ENCODE results near the gene RNH1.
A peak's percentile ranks its signal among the peaks of the same experiment; 100 is the strongest.

The RNH1 gene

DNA sequence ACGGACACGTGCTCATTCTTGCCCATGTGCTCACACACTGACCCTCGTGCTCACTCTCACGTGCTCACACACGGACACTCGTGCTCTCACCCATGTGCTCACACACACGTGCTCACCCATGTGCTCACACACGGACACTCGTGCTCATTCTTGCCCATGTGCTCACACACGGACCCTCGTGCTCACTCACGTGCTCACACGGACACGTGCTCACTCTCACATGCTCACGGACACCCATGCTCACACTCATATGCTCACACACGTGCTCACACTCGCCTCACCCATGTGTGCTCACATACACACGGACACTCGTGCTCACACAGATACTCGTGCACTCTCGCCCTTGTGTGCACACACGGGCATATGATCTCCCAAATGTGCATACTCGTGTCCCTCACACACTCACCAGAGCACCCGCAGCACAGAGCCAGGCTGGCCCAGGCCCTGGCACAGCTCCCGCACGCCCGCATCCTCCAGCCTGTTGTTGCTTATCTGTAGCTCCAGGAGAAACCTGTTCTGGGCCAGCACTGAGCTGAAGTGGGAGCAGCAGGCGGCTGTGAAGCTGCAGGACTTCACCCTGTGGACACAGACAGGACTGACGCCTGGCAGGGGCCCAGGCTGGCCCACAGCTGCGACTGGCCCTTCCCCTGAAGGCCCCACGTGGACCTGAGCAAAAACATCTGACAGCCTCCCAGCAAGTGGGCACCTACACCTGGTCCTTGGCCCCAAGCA is 9.3 kb downstream of the RNH1 start:
- no peak for DNase-seq

DNA sequence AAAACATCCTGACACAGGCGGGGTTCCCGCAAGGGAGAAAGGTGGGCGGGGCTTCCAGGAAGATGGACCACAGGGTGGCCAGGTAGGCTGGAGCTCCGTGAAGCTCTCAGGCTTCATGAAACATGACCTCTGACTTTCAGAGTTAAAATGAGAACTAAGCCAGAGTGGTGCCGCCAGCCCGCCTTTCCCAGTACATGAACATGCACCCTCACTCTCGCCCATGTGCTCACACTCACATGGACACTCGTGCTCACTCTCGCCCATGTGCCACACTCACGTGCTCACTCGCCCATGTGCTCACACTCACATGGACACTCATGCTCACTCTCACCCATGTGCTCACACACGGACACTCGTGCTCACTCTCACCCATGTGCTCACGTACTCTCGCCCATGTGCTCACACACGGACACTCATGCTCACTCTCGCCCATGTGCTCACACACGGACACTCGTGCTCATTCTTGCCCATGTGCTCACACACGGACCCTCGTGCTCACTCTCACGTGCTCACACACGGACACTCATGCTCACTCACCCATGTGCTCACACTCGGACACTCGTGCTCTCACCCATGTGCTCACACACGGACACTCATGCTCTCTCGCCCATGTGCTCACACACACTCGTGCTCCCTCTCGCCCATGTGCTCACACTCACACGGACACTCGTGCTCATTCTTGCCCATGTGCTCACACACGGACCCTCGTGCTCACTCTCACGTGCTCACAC is 10.0 kb downstream of the RNH1 start:
- DNase-seq = no peak

- no peak for DNase-seq
These were observed 11.5 kb downstream of the RNH1 start for GRCh38 chr11:495537-495931.

DNA sequence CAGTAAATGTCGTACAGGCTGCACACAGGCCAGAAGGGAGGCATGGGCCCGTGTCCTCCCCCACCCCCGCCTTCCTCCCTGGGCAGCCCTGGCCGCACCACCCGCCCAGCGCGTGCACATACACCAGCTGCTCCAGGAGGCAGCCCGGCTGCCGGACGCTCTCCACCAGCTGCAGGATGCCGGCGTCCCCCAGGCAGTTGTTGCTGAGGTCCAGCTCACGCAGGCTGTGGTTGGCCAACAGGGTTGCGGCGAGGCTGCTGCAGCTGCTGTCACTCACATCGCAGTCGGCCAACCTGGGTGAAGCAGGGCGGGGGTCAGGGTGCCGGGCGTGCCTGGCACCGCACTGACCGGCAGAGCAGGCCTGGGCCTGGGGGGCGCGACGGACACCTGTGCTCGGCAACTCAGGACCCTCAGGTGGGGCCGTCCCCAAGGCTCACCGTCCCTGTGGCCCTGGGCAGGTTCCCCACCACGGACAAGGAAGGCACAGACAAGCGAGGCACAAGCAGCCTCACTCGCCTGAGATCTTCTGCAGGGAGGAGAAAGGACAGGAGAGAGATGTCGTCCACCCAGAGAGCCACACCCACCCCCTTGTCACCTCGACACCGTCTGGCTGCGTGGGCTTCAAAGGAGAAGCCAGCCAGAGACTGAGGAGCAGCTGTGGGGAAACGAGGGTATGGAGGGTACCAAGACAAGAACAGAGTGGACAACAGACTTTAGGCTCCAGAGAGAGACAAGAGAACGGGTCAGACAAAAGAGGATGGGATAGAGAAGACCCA is 12.1 kb downstream of the RNH1 start:
- no peak for DNase-seq

GRCh38 chr11:492427-493226 is 14.4 kb downstream of the RNH1 start:
- no peak for DNase-seq

GRCh38 chr11:491358-491757 is 15.7 kb downstream of the RNH1 start:
- DNase-seq = no peak

GRCh38 chr11:490930-491260 is 16.1 kb downstream of the RNH1 start:
- DNase-seq = no peak

GRCh38 chr11:490186-490929 is 16.7 kb downstream of the RNH1 start:
- DNase-seq = no peak

DNA sequence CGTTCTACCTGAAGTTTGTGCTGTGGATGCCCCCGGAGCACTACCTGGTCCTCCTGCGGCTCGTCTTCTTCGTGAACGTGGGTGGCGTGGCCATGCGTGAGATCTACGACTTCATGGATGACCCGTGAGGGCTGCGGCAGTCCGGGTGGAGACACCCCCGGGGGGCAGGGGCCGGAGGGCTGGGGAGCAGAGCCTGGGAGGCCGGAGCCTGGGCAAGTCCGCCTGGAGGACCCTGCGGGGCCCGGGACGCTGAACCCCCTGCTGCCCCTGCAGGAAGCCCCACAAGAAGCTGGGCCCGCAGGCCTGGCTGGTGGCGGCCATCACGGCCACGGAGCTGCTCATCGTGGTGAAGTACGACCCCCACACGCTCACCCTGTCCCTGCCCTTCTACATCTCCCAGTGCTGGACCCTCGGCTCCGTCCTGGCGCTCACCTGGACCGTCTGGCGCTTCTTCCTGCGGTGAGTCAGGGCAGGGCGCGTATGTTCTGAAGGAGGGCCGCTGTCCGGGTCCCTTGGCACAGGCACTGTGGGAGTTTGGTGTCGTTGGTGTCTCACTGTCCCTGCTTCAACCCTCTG is 17.3 kb downstream of the RNH1 start:
- DNase-seq = no peak

- no peak for DNase-seq
These were observed 18.1 kb downstream of the RNH1 start for GRCh38 chr11:488992-489391.

- DNase-seq = no peak
These were observed 18.5 kb downstream of the RNH1 start for GRCh38 chr11:488579-488978.

- DNase-seq = no peak
These were observed 19.0 kb downstream of the RNH1 start for GRCh38 chr11:488062-488461.

- no peak for DNase-seq
These were observed 19.4 kb downstream of the RNH1 start for GRCh38 chr11:487571-488021.

DNA sequence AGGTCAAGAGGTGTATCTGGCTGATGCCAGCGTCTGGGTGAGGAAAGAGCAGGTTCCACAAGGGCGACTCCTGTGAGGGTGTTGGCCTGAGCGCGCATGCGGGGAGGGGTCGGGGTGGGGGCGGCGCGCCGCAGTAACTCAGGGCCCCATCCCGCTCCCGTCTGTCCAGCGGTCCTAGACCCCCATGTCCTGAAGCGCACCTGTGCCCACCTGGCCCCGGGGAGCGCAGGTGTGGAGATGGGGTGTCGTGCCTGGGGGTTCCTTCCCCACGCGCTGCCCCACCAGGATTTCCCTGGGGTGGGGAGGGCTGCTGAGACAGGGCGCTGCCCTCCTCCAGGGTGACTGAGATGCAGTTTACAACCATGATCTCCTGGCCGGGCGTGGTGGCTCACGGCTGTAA is 20.9 kb downstream of the RNH1 start:
- no peak for DNase-seq

GRCh38 chr11:484616-485015 is 22.4 kb downstream of the RNH1 start:
- no peak for DNase-seq

DNA sequence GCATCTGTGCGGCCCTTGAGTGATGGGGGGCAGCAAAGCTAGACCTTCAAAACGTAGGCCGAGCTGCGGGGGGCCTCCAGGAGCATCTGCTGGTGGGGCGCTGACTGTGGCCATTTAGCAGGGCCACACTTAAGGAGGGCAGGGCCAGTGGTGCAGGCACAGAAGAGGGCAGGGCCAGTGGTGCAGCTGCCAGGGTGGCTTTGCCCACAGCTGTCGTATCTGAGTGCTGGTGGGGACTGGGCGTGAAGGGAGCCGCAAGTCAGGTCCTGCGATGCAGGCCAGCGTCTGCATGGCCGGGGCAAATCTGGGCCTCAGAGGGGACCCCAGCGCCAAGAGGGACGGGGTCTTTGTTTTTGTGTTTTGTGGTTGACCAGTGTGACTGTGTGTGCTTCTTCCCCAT is 27.7 kb downstream of the RNH1 start:
- DNase-seq = peak; percentile 12

DNA sequence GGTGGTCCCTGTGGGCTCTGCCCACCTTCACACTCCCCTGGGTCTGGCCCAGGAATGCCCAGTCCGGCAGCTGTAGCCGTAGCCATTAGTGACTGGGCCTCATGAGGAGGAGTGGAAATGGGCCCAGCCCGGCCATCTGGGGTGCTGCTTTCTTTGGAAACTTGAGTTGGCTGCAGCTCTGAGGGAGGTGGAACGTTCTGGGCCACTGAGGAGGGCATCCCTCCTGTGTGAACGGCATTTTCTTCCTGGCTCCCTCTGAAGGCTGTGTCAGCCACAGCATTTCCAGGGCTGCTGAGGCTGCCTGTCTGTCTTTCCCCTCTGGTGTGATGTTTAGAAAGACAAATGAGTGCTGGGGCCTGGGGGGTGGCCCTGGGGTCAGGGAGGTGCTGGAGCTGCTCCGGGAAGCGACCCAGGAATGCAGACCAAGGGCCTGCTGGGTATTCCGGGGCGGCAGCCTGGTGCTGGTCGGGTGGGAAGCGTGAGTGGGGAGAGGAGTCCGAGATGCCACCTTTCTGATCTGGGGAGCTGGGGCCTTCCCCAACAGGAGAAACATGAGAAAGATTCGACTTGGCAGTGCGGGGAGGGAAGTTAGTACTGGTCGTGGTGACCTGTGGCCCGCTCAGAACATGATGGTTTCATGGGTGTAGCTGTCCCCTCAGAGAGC is 29.9 kb downstream of the RNH1 start:
- DNase-seq = no peak

DNA sequence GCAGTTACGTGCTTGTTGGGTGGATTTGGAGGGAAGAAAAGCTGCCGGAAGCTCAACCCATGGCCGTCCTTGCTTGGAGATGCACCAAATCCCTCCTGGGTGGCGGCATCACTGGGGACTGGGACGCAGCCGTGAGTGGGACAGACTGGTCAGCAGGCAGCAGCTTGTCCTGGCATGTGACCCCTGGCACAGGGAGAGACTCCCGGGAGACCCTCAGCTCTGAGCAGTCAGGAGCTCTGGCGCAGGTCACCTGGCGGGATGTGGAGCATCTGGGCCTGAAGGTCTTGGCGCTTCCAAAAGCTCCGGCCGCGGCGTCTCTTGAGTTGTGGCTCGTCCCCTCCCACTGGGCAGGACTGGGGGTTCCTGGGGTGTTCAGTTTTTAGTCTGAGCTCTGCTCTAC is 30.6 kb downstream of the RNH1 start:
- no peak for DNase-seq

GRCh38 chr11:475941-476340 is 31.1 kb downstream of the RNH1 start:
- DNase-seq = no peak

- no peak for DNase-seq
These were observed 32.0 kb downstream of the RNH1 start for GRCh38 chr11:474914-475506.
